NCI-H1105 (cell line): ENCODE measurements around the gene SLC31A1.

Experiments
- DNase-seq: peaks from one replicate; lab custom pipeline; 2025; lab: John Stamatoyannopoulos, UW

SLC31A1 gene

GRCh38 chr9:113306566-113306965 lies 85.2 kb downstream of the SLC31A1 start:
- no peak for DNase-seq

- DNase-seq = no peak
Measured at GRCh38 chr9:113307396-113307975, 86.1 kb downstream of the SLC31A1 start.

GRCh38 chr9:113309204-113309813 lies 88.0 kb downstream of the SLC31A1 start:
- DNase-seq = no peak

GRCh38 chr9:113310538-113310937 lies 89.2 kb downstream of the SLC31A1 start:
- DNase-seq = no peak

- no peak for DNase-seq
Measured at GRCh38 chr9:113311961-113312360, 90.6 kb downstream of the SLC31A1 start.

GRCh38 chr9:113313261-113313660 lies 91.9 kb downstream of the SLC31A1 start:
- no peak for DNase-seq
